K562 (cell line): Measurements from ENCODE around the gene HSF5. TPM values are rescaled to one million over a fixed set of nuclear protein-coding genes. Genes with fewer than 3 reads are reported as not detected.

Experiments used
- ATAC-seq: fragments of 200-7000 bp; cut with Tn5 transposase; 3 replicates; pipeline ENCODE4 v1.9.1; 2020; ENCODE audit warnings: moderate library complexity
- BruUV-seq: library from RNA; stranded (reverse); fragments of 400-500 nt; replicated peaks from 2 replicates; lab custom pipeline; 2021; lab: Mats Ljungman, UMichigan
- CTCF ChIA-PET: fragments of 300-600 bp; formaldehyde crosslinking; extraction: SDS; loops from one replicate; lab custom pipeline; 2021; ENCODE audit warnings: low intra/inter-chr PET ratio; lab: Yijun Ruan, JAX
- POLR2A ChIA-PET: fragments of 300-600, 350-650 bp; sonication (Branson Sonifier 250); formaldehyde crosslinking; extraction: SDS; loops from one replicate; lab custom pipeline; 2021; ENCODE audit warnings: antibody characterized with exemption, inconsistent platforms; lab: Yijun Ruan, JAX
- DNase-seq, 4 experiments: peaks; one replicate each; pipeline versions ENCODE4 v3.0.0 to v3.0.0-alpha.2; 2011 to 2018; ENCODE audit warnings: low spot score in 3 of 4, mixed read lengths in 3 of 4; ENCODE audit errors: extremely low read depth in 1 of 4
- FAIRE-seq: peaks from 2 replicates; lab custom pipeline; 2011; peaks lifted over from hg19 to GRCh38; lab: Jason Lieb, UNC
- H2AFZ ChIP-seq: 2 replicates; pipeline ENCODE4 v1.6.0; 2011; ENCODE audit warnings: low read depth, low read length, control low read depth, inconsistent platforms
- H3K27ac ChIP-seq: fragments of 200-600 bp; 3 replicates; pipeline ENCODE4 v1.8.0; 2011; ENCODE audit warnings: low read depth, mild to moderate bottlenecking, control low read depth, inconsistent platforms, low read length, moderate library complexity, mixed read lengths; ENCODE audit errors: extremely low read depth
- H3K27me3 ChIP-seq, 2 experiments: fragments of 300-600 bp in 1 of 2; 2 replicates in 1 of 2; 3 replicates in 1 of 2; pipeline versions ENCODE4 v1.6.0 to v1.8.0; 2011; ENCODE audit warnings: inconsistent platforms in 2 of 2, low read length in 2 of 2, mild to moderate bottlenecking in 1 of 2, mixed read lengths in 1 of 2, moderate library complexity in 1 of 2; ENCODE audit not compliant: control insufficient read depth in 2 of 2, insufficient read depth in 2 of 2
- H3K36me3 ChIP-seq: fragments of 300-600 bp; 3 replicates; pipeline ENCODE4 v1.8.0; 2011; ENCODE audit warnings: mild to moderate bottlenecking, low read length, inconsistent platforms; ENCODE audit not compliant: control insufficient read depth, insufficient read depth
- H3K4me1 ChIP-seq, 2 experiments: fragments of 200-600 bp in 1 of 2; replicated peaks in 1 of 2; 2 replicates in 1 of 2; 3 replicates in 1 of 2; pipeline versions ENCODE4 v1.5.1 to v1.8.0; 2011; ENCODE audit warnings: inconsistent platforms in 2 of 2, low read length in 2 of 2, mild to moderate bottlenecking in 1 of 2, mixed read lengths in 1 of 2, moderate library complexity in 1 of 2; ENCODE audit not compliant: control insufficient read depth in 2 of 2, insufficient read depth in 2 of 2
- H3K4me2 ChIP-seq: 2 replicates; pipeline ENCODE4 v1.6.1; 2011; ENCODE audit warnings: low read length, control low read depth, inconsistent platforms, mixed read lengths; ENCODE audit not compliant: insufficient read depth
- H3K4me3 ChIP-seq: fragments of 200-600 bp; sonication (generic), shearing (Covaris generic); 2 replicates; pipeline ENCODE4 v1.5.1; 2016; ENCODE audit warnings: control low read depth, inconsistent platforms
- H3K79me2 ChIP-seq: fragments of 200-600 bp; 3 replicates; pipeline ENCODE4 v1.8.0; 2011; ENCODE audit warnings: low read length, inconsistent platforms; ENCODE audit not compliant: control insufficient read depth, insufficient read depth
- H3K9ac ChIP-seq, 2 experiments: 2 replicates each; pipeline versions ENCODE4 v1.6.0 to v1.6.1; 2011; ENCODE audit warnings: low read depth in 2 of 2, low read length in 2 of 2, control low read depth in 1 of 2, inconsistent platforms in 1 of 2, mild to moderate bottlenecking in 1 of 2, mixed read lengths in 1 of 2; ENCODE audit not compliant: insufficient read depth in 1 of 2
- H3K9me1 ChIP-seq: one replicate; pipeline ENCODE4 v1.6.0; 2011; ENCODE audit warnings: inconsistent platforms, mild to moderate bottlenecking, low read length, moderate library complexity; ENCODE audit not compliant: control insufficient read depth, insufficient read depth
- H3K9me3 ChIP-seq: replicated peaks from 2 replicates; pipeline ENCODE4 v1.5.1; 2011; ENCODE audit warnings: low read depth, low read length, inconsistent platforms; ENCODE audit not compliant: control insufficient read depth, insufficient read depth
- H4K20me1 ChIP-seq: replicated peaks from 2 replicates; pipeline ENCODE4 v1.6.1; 2011; ENCODE audit warnings: low read length, inconsistent platforms, mixed read lengths; ENCODE audit not compliant: control insufficient read depth, insufficient read depth
- EP400 ChIP-seq: fragments of 450-650 bp; IDR thresholded peaks from 2 replicates; pipeline ENCODE4 v1.6.1; 2017; ENCODE audit warnings: antibody characterized with exemption, mild to moderate bottlenecking, moderate library complexity
- EWSR1 ChIP-seq: fragments of 450-650 bp; IDR thresholded peaks from 2 replicates; pipeline ENCODE4 v1.6.1; 2018; ENCODE audit warnings: borderline replicate concordance, mild to moderate bottlenecking, low read depth, moderate library complexity; ENCODE audit not compliant: partially characterized antibody
- HDAC8 ChIP-seq: fragments of 450-650 bp; IDR thresholded peaks from 2 replicates; pipeline ENCODE4 v1.6.1; 2016; ENCODE audit warnings: mild to moderate bottlenecking, missing genetic modification characterization, moderate library complexity, missing compliant biosample characterization
- HMBOX1 ChIP-seq: sonication (generic); IDR thresholded peaks from 2 replicates; pipeline ENCODE4 v1.6.1; 2016
- MAFF ChIP-seq: IDR thresholded peaks from 2 replicates; pipeline ENCODE4 v1.6.1; 2012; ENCODE audit warnings: low read length, improper control_type of control experiment
- MEIS2 ChIP-seq: fragments of 450-650 bp; IDR thresholded peaks from 2 replicates; pipeline ENCODE4 v1.6.1; 2014; ENCODE audit warnings: mild to moderate bottlenecking; ENCODE audit not compliant: partially characterized antibody
- RBBP5 ChIP-seq: fragments of 200-600 bp; sonication (generic); IDR thresholded peaks from 2 replicates; pipeline ENCODE4 v1.6.1; 2012; ENCODE audit warnings: borderline replicate concordance, mild to moderate bottlenecking, low read length, control low read depth, inconsistent platforms; ENCODE audit not compliant: insufficient read depth, poor library complexity, severe bottlenecking
- TAF15 ChIP-seq: fragments of 200-400 bp; formaldehyde crosslinking; IDR thresholded peaks from 2 replicates; pipeline ENCODE4 v1.6.1; 2017; ENCODE audit warnings: mild to moderate bottlenecking, low read depth, low read length, moderate library complexity
- THRB ChIP-seq: fragments of 450-650 bp; formaldehyde crosslinking; conservative IDR thresholded peaks from 2 replicates; pipeline ENCODE4 v1.4.0; 2022; ENCODE audit warnings: mild to moderate bottlenecking, missing genetic modification characterization
- ZNF282 ChIP-seq: sonication (generic); formaldehyde crosslinking; IDR thresholded peaks from 2 replicates; pipeline ENCODE4 v1.8.1; 2023; ENCODE audit warnings: missing genetic modification reagents
- WGBS: fragments of 100-300 bp; shearing (Covaris generic); methylation state at CpG from one replicate; pipeline ENCODE4 v1.1.6; 2016; ENCODE audit warnings: low coverage, mixed read lengths; ENCODE audit not compliant: insufficient coverage; ENCODE audit errors: missing lambda C conversion rate; 5-methylcytosine and 5-hydroxymethylcytosine counted together
- in situ Hi-C: fragments of 300-500 bp; cut with MboI; formaldehyde crosslinking; loops from 4 replicates; pipeline ENCODE4 v1.15.0; 2018; ENCODE audit warnings: inconsistent platforms, mixed read lengths
- intact Hi-C: fragments of 100-400 bp; cut with micrococcal nuclease; formaldehyde crosslinking; loops from 2 replicates; pipeline ENCODE4 v1.14.2; 2022
- polyA plus RNA-seq, 8 experiments: library from polyadenylated mRNA; depleted of rRNA in 4 of 8; stranded (reverse) in 5 of 8; unstranded in 3 of 8; fragments of >200 nt; fragmentation: Nextera tagmentation in 2 of 8; fragmentation: Illumina TruSeq in 1 of 8; extraction: Ambion mirVana in 2 of 8; extraction: Trizol in 1 of 8; gene quantifications; 2 replicates each; pipeline versions ENCODE4 v1.2.1 to v1.2.3, GENCODE V29; 2011 to 2014; ENCODE audit warnings: inconsistent platforms in 1 of 8, missing spikeins in 1 of 8
- total RNA-seq, 7 experiments: library from RNA; depleted of rRNA in 6 of 7; stranded (reverse); fragments of >200 nt in 6 of 7; fragmentation: Illumina TruSeq in 2 of 7; extraction: Trizol in 2 of 7; gene quantifications; 2 replicates each; pipeline versions ENCODE4 v1.2.1 to v1.2.3, GENCODE V29; 2011 to 2021; ENCODE audit warnings: low replicate concordance in 1 of 7

The HSF5 gene
- total and polyA plus RNA-seq, 9 of the 15 experiments (the other 6 are each of a cell fraction or from before 2014, with no cell fraction given): 0.04 TPM; not detected in 8

DNA sequence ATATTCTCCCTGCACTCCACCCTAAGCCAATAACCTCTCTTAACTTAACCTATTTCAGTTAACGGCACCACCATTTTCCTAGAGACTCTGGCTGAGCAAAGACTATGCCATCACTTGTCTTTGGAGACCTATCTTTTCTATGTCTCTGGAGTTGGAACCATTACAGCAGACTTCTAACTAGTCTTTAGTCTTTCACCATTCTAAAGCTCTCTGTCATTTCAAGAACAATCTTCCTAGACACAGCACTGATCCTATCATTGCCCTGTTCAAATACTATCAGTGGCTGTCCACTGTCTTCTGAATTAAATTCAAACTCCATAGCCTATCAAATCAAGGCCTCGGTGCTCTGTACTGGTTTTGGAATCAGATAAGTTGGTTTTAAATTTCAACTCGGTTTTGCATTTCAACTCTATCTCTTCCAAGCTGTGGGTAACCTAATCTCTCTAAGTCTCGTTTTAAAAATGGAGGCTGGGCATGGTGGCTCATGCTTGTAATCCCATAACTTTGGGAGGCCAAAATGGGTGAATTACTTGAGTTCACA lies 102.8 kb downstream of the HSF5 start (continued):
- TF ChIP-seq HMBOX1 (peak; percentile 96), MEIS2 (peak; percentile 9)

GRCh38 chr17:58384897-58385296 lies 103.3 kb downstream of the HSF5 start:
- FAIRE-seq (no peak), DNase-seq (no peak), ATAC-seq (no peak)
- Histone ChIP-seq H3K9me3 (no peaks in the 10 kb centered on the region), H3K4me2 (no peak overlapping the region), H4K20me1 (no peaks in the 10 kb centered on the region), H3K4me3 (no peak overlapping the region), H2AFZ (0 out of 2 replicates have a peak overlapping the region, but pooled peaks have one; percentile 0), H3K4me1 (peaks cover 15 to 44% of the 10 kb centered on the region in 2 experiments), H3K36me3 (no peaks in the 10 kb centered on the region), H3K9ac (no peak overlapping the region), H3K79me2 (no peaks in the 10 kb centered on the region), H3K27me3 (no peaks in the 10 kb centered on the region), H3K27ac (no peak overlapping the region), H3K9me1 (no peaks in the 10 kb centered on the region)
- POLR2A ChIA-PET: interaction anchor here (0.6 to 1.6 kb wide), 3 partner anchors 10 to 53 kb away, joined by 3 to 5 read pairs (median 3); no protein-coding TSS in a partner anchor
- 72% methylated on average over 3 of the region's 3 CpGs for WGBS
- intact Hi-C loops: no loop called here
- in situ Hi-C loops: no loop called here
- no TSS peak for BruUV-seq
- TF ChIP-seq HDAC8 (tag) (no peak), THRB (CRISPR knock-in tag) (no peak), RBBP5 (no peak), EP400 (no peak), MAFF (no peak), TAF15 (no peak), EWSR1 (no peak), ZNF282 (CRISPR knock-in tag) (no peak)
- CTCF ChIA-PET: no interaction called here
